Breast epithelium (tissue), 3 donors: ENCODE data around the gene CFAP46.

Source experiments
- POLR2A ChIP-seq: fragments of 450-650 bp; IDR thresholded peaks from one replicate; pipeline ENCODE4 v1.6.1; 2016; ENCODE audit warnings: antibody characterized with exemption, mild to moderate bottlenecking, moderate library complexity
- POLR2AphosphoS5 ChIP-seq, 3 donors: sonication (generic); formaldehyde crosslinking; IDR thresholded peaks; one replicate each; pipeline ENCODE4 v1.6.1; 2017; ENCODE audit warnings: antibody characterized with exemption in 3 of 3
- TF ChIP-seq, protein P1 (sequence below), 3 donors: fragments of 450-650 bp; IDR thresholded peaks; one replicate each; pipeline ENCODE4 v1.5.1; 2016 to 2017; ENCODE audit warnings: antibody characterized with exemption in 3 of 3, mild to moderate bottlenecking in 3 of 3, moderate library complexity in 3 of 3

DNA sequence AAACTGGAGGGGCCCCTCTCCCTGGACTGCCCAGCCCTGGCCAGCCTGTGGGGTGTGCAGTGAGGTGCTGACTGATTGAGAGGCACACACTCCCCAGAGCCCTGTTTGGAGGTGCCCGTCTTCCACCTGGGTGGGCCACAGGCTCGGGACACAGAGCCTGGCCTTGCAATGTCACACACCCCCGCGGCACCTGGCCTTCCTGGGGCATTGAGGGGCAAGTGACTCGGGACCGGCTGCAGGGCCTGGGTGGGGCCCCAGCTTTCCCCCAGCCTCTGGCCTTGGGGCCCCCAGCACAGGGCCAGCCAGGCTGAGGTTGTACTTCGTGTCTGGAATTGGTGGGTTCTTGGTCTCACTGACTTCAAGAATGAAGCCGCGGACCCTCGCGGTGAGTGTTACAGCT is 142.5 kb downstream of the CFAP46 start:
- TF ChIP-seq, protein P1, sequence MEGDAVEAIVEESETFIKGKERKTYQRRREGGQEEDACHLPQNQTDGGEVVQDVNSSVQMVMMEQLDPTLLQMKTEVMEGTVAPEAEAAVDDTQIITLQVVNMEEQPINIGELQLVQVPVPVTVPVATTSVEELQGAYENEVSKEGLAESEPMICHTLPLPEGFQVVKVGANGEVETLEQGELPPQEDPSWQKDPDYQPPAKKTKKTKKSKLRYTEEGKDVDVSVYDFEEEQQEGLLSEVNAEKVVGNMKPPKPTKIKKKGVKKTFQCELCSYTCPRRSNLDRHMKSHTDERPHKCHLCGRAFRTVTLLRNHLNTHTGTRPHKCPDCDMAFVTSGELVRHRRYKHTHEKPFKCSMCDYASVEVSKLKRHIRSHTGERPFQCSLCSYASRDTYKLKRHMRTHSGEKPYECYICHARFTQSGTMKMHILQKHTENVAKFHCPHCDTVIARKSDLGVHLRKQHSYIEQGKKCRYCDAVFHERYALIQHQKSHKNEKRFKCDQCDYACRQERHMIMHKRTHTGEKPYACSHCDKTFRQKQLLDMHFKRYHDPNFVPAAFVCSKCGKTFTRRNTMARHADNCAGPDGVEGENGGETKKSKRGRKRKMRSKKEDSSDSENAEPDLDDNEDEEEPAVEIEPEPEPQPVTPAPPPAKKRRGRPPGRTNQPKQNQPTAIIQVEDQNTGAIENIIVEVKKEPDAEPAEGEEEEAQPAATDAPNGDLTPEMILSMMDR (IDR thresholded peaks at IDR 0.05): no peak
- no peak for TF ChIP-seq POLR2AphosphoS5 (IDR thresholded peaks at IDR 0.05)
- TF ChIP-seq POLR2A: no peak
